Neuronal stem cell (in vitro differentiated cells): ENCODE measurements around the gene GET4.

ENCODE experiments used
- DNase-seq: peaks from one replicate; pipeline ENCODE4 v3.0.0-alpha.2; 2013; ENCODE audit warnings: low spot score
- H2AFZ ChIP-seq: one replicate; pipeline ENCODE4 v1.6.1; 2013; ENCODE audit warnings: mild to moderate bottlenecking, low read length, inconsistent platforms
- H2AK5ac ChIP-seq: 2 replicates; pipeline ENCODE4 v1.6.1; 2013; ENCODE audit warnings: low read depth, mild to moderate bottlenecking, inconsistent platforms, low read length, moderate library complexity, mixed read lengths
- H2BK120ac ChIP-seq: 2 replicates; pipeline ENCODE4 v1.6.1; 2013; ENCODE audit warnings: low read depth, mild to moderate bottlenecking, inconsistent platforms, low read length, moderate library complexity, mixed read lengths
- H2BK12ac ChIP-seq: one replicate; pipeline ENCODE4 v1.6.1; 2013; ENCODE audit warnings: low read length, inconsistent platforms
- H2BK15ac ChIP-seq: 2 replicates; pipeline ENCODE4 v1.6.1; 2013; ENCODE audit warnings: mild to moderate bottlenecking, low read length, inconsistent platforms, mixed read lengths
- H2BK5ac ChIP-seq: one replicate; pipeline ENCODE4 v1.6.1; 2013; ENCODE audit warnings: inconsistent platforms, mild to moderate bottlenecking, low read length, moderate library complexity
- H3K14ac ChIP-seq: one replicate; pipeline ENCODE4 v1.6.1; 2013; ENCODE audit warnings: low read length, inconsistent platforms
- H3K18ac ChIP-seq: 2 replicates; pipeline ENCODE4 v1.6.1; 2013; ENCODE audit warnings: low read length, inconsistent platforms
- H3K23ac ChIP-seq: 2 replicates; pipeline ENCODE4 v1.6.1; 2013; ENCODE audit warnings: low read depth, mild to moderate bottlenecking, mixed read lengths, low read length, inconsistent platforms; ENCODE audit not compliant: poor library complexity
- H3K27ac ChIP-seq: replicated peaks from 3 replicates; pipeline ENCODE4 v1.5.1; 2013; ENCODE audit warnings: low read length, inconsistent platforms
- H3K27me3 ChIP-seq, 3 experiments: 2 replicates each; pipeline ENCODE4 v1.6.1; 2013; ENCODE audit warnings: low read length in 3 of 3, mild to moderate bottlenecking in 2 of 3, inconsistent platforms in 1 of 3, low read depth in 1 of 3, mixed read lengths in 1 of 3, moderate library complexity in 1 of 3; ENCODE audit not compliant: control insufficient read depth in 3 of 3, insufficient read depth in 3 of 3
- H3K36me3 ChIP-seq, 2 donors: replicated peaks in 1 of 2; 2 replicates each; pipeline ENCODE4 v1.6.1; 2013; ENCODE audit warnings: low read length in 2 of 2; ENCODE audit not compliant: control insufficient read depth in 2 of 2, insufficient read depth in 2 of 2
- H3K4ac ChIP-seq: 2 replicates; pipeline ENCODE4 v1.6.1; 2013; ENCODE audit warnings: inconsistent platforms, mild to moderate bottlenecking, low read length, moderate library complexity
- H3K4me1 ChIP-seq, 2 donors: 1 replicate in 1 of 2; 2 replicates in 1 of 2; pipeline ENCODE4 v1.6.1; 2013; ENCODE audit warnings: low read length in 2 of 2, low read depth in 1 of 2; ENCODE audit not compliant: control insufficient read depth in 2 of 2, insufficient read depth in 1 of 2
- H3K4me2 ChIP-seq: one replicate; pipeline ENCODE4 v1.6.1; 2013; ENCODE audit warnings: mild to moderate bottlenecking, low read length, inconsistent platforms; ENCODE audit not compliant: insufficient read depth, poor library complexity, severe bottlenecking
- H3K4me3 ChIP-seq, 2 donors: 2 replicates each; pipeline ENCODE4 v1.5.1; 2013; ENCODE audit warnings: low read length in 2 of 2, mild to moderate bottlenecking in 2 of 2, inconsistent platforms in 1 of 2, moderate library complexity in 1 of 2
- H3K79me1 ChIP-seq: one replicate; pipeline ENCODE4 v1.6.1; 2013; ENCODE audit warnings: low read depth, mild to moderate bottlenecking, inconsistent platforms, low read length, moderate library complexity
- H3K9ac ChIP-seq: one replicate; pipeline ENCODE4 v1.6.1; 2013; ENCODE audit warnings: mild to moderate bottlenecking, low read depth, low read length, inconsistent platforms; ENCODE audit not compliant: poor library complexity
- H3K9me3 ChIP-seq, 2 donors: replicated peaks in 1 of 2; 2 replicates each; pipeline versions ENCODE3 to v1.6.1; 2013; ENCODE audit warnings: low read length in 2 of 2, mild to moderate bottlenecking in 2 of 2, inconsistent platforms in 1 of 2, low read depth in 1 of 2, mixed read lengths in 1 of 2, moderate library complexity in 1 of 2; ENCODE audit not compliant: control insufficient read depth in 2 of 2, insufficient read depth in 1 of 2
- H4K8ac ChIP-seq: one replicate; pipeline ENCODE4 v1.6.1; 2013; ENCODE audit warnings: low read depth, mild to moderate bottlenecking, inconsistent platforms, low read length, moderate library complexity
- H4K91ac ChIP-seq: one replicate; pipeline ENCODE4 v1.6.1; 2013; ENCODE audit warnings: low read length, low read depth, mild to moderate bottlenecking, inconsistent platforms; ENCODE audit not compliant: poor library complexity
- WGBS, 2 donors: extraction: QIAGEN DNeasy Blood & Tissue Kit; methylation state at CpG; one replicate each; pipeline ENCODE4 v1.1.7; 2013; ENCODE audit warnings: missing lambda C conversion rate in 2 of 2, mixed read lengths in 1 of 2; ENCODE audit not compliant: insufficient read length in 2 of 2, insufficient replicate concordance in 1 of 2; ENCODE audit errors: extremely low coverage in 2 of 2; 5-methylcytosine and 5-hydroxymethylcytosine counted together

The GET4 gene

DNA sequence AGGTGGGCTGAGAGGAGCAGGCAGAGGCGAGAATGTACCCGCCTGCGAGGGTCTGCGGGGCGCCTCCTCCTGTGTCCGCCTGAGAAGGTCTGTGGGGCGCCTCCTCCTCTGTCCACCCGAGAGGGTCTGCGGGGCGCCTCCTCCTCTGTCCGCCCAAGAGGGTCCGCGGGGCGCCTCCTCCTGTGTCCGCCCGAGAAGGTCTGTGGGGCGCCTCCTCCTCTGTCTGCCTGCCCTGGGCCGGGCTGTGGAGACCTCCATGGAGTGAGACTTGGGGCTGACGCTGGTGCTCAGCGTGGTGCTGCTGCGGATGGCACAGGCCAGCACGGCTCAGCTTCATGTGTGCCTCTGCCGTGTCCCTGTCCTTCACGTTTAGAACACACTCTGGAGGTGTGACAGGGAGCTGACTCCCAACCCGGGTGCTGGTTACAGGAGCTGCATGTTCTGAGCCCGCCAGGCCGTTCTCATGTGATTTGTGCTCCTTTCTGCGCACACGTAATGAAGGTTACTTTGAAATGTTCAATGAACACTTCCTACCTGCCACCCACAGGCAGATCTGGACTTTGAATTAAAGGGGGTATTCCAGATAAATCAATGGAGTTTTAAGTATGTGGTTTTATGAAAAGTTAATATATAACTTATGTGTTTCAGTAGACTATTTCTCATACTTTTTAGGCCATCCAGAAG lies 20.5 kb upstream of the GET4 start:
- Histone ChIP-seq H2AFZ (no peak overlapping the region), H3K27me3 (no peaks in the 10 kb centered on the region), H3K79me1 (peaks cover 4% of the 10 kb centered on the region), H3K4me3 (no peak overlapping the region), H3K9me3 (no peaks in the 10 kb centered on the region), H4K8ac (no peak overlapping the region), H2AK5ac (no peak overlapping the region), H3K14ac (no peak overlapping the region), H3K4ac (no peak overlapping the region), H2BK12ac (no peak overlapping the region), H3K18ac (no peak overlapping the region), H3K4me1 (no peaks in the 10 kb centered on the region), H2BK5ac (no peak overlapping the region), H3K36me3 (peaks cover 63 to 98% of the 10 kb centered on the region in 2 donors), H2BK15ac (no peak overlapping the region), H2BK120ac (no peak overlapping the region), H3K27ac (no peak overlapping the region), H3K4me2 (no peak overlapping the region), H3K23ac (no peak overlapping the region), H4K91ac (no peak overlapping the region), H3K9ac (no peak overlapping the region)
- DNase-seq: no peak
- no CpG with 5 or more reads among the region's 29 CpGs for WGBS, 2 donors

- Histone ChIP-seq H3K18ac (no peak overlapping the region), H2BK15ac (no peak overlapping the region), H3K27me3 (no peaks in the 10 kb centered on the region), H2AK5ac (no peak overlapping the region), H3K4me1 (no peaks in the 10 kb centered on the region), H2AFZ (no peak overlapping the region), H3K27ac (no peak overlapping the region), H3K23ac (peak overlapping the region; percentile 40), H3K4me3 (no peak overlapping the region), H4K91ac (no peak overlapping the region), H3K9me3 (no peaks in the 10 kb centered on the region), H3K36me3 (peaks cover 67 to 98% of the 10 kb centered on the region in 2 donors), H4K8ac (peak overlapping the region; percentile 25), H3K4me2 (no peak overlapping the region), H3K79me1 (peaks cover 4% of the 10 kb centered on the region), H2BK120ac (no peak overlapping the region), H3K14ac (no peak overlapping the region), H3K4ac (no peak overlapping the region), H3K9ac (no peak overlapping the region), H2BK5ac (peak overlapping the region; percentile 63), H2BK12ac (no peak overlapping the region)
- WGBS, 2 donors: no CpG with 5 or more reads among the region's 30 CpGs
- DNase-seq: no peak
These were observed 19.8 kb upstream of the GET4 start for GRCh38 chr7:856444-857095.

DNA sequence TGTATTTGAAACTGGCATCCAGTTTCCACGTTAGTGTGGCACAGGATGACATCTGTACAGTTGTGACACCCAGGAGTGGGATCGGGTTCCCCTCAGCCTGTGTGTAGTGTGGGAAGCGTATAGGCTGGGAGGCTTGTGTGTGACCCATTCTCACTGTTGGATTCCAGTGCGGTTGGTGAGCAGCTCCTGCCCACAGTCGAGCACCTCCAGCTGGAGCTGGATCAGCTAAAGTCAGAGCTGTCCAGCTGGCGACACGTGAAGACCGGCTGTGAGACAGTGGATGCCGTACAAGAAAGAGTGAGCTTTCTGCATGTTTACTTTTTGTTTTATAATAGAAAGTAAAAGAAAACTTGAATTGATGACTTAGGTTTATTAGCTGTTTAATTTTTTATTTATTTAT lies 18.7 kb upstream of the GET4 start:
- Histone ChIP-seq H3K36me3 (peaks cover 67 to 98% of the 10 kb centered on the region in 2 donors), H4K91ac (no peak overlapping the region), H3K4ac (no peak overlapping the region)

GRCh38 chr7:859359-860030 lies 16.9 kb upstream of the GET4 start:
- peak overlapping the region; percentile 30 for H4K8ac ChIP-seq
- no peaks in the 10 kb centered on the region for H3K27me3 ChIP-seq
- no peak overlapping the region for H3K14ac ChIP-seq
- no peak overlapping the region for H3K27ac ChIP-seq
- no peak overlapping the region for H3K4ac ChIP-seq
- WGBS, 2 donors: no CpG with 5 or more reads among the region's 16 CpGs
- H2BK120ac ChIP-seq: no peak overlapping the region
- no peak overlapping the region for H3K9ac ChIP-seq
- no peak overlapping the region for H2BK12ac ChIP-seq
- H3K4me1 ChIP-seq: no peaks in the 10 kb centered on the region
- peak overlapping the region; percentile 67 for H3K23ac ChIP-seq
- H2AK5ac ChIP-seq: no peak overlapping the region
- H3K4me2 ChIP-seq: no peak overlapping the region
- no peak for DNase-seq
- H3K18ac ChIP-seq: no peak overlapping the region
- H2BK5ac ChIP-seq: no peak overlapping the region
- no peak overlapping the region for H4K91ac ChIP-seq
- no peak overlapping the region for H2BK15ac ChIP-seq
- H3K36me3 ChIP-seq: peaks cover 50 to 95% of the 10 kb centered on the region in 2 donors
- peaks cover 4% of the 10 kb centered on the region for H3K79me1 ChIP-seq
- H3K4me3 ChIP-seq: peak overlapping the region in 1 of 2 donors; percentile 41
- H3K9me3 ChIP-seq: no peaks in the 10 kb centered on the region
- no peak overlapping the region for H2AFZ ChIP-seq

More for the DNA sequence above, 18.7 kb upstream of the GET4 start:
- Histone ChIP-seq H3K4me2 (no peak overlapping the region), H3K27ac (no peak overlapping the region), H3K79me1 (peaks cover 4% of the 10 kb centered on the region), H2BK12ac (no peak overlapping the region), H2AK5ac (no peak overlapping the region), H3K18ac (no peak overlapping the region), H2BK120ac (no peak overlapping the region), H3K9me3 (no peaks in the 10 kb centered on the region), H3K4me1 (no peaks in the 10 kb centered on the region), H3K23ac (peak overlapping the region; percentile 35), H3K14ac (peak overlapping the region; percentile 12), H3K4me3 (peak overlapping the region in 1 of 2 donors; percentile 11), H2BK5ac (no peak overlapping the region), H3K27me3 (no peaks in the 10 kb centered on the region), H3K9ac (peak overlapping the region; percentile 36), H4K8ac (no peak overlapping the region), H2AFZ (no peak overlapping the region), H2BK15ac (no peak overlapping the region)
- DNase-seq: no peak
- WGBS, 2 donors: no CpG with 5 or more reads among the region's 9 CpGs
